GM19328 (cell line): Measurements from ENCODE around the gene LRRC10B.

Experiments
- ATAC-seq: cut with Tn5 transposase; IDR thresholded peaks from one replicate; pipeline ENCODE4 v1.9.1; 2021; ENCODE audit warnings: mild to moderate bottlenecking, moderate library complexity; ENCODE audit not compliant: unreplicated experiment

Gene LRRC10B

DNA sequence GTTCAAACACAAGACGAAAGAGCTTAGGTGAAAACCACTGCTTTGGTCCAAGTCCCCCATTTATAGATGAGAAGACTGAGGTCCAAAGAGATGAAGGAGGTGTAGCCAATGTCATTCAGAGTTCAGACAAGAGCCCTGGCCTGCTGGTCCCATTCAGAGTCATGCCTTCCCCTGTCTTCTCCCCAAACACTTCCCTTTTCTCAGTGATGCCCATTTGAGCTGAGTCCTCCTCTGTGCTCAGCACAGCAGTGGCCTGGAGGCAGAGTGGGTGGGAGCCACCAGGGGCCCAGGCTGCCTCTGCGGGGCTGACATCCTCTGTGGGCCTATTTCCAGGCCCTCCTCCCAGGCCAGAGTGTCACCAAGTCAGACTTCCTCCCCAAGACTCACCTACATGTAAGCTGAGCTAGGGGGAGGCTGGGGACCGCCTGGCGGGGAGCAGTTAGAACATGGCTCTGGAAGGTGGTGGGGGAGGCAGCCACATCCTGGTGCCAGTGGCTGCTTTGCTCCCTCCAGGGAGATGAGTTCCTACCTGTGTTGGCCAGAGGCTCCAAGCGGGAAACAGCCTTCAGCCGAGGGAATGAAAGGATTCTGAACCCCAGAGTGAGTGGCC is 22.4 kb upstream of the LRRC10B start:
- no peak for ATAC-seq

GRCh38 chr11:61486779-61487178 is 21.8 kb upstream of the LRRC10B start:
- ATAC-seq: no peak

DNA sequence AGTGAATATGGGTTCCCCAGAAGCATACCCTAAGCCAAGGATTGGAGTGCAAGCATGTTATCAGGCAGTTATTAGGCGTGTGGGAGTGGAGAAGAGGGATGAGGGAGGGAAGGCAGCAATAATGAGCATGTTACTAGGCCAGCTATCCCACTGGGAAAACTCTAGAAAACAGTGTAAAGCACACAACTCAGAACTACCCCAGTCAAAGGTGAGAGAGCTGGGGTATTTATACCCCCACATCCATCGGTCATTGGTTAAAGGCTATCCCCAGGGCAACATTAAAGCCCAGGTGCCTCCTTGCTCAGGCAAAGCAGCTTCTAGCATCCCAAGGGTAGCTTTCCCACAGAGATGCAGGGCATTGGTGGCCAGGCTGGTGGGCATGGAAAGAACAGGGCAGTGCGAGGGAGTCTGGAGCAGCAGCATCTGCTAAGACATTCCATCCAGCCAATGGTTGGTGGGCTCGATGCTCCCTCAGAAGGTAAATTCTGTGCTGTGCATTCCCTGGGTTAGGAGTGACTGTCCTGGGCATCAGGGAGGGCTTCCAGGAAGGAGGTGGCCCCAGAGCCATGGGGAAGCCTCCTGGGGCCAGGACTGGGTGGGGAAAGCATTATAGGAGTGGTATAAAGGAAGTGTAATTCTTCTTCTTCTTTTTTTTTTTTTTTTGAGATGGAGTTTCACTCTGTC is 21.1 kb upstream of the LRRC10B start:
- ATAC-seq: no peak

- ATAC-seq: no peak
Observed at GRCh38 chr11:61488651-61489291, 19.8 kb upstream of the LRRC10B start.

- no peak for ATAC-seq
Observed at GRCh38 chr11:61489833-61490721, 18.5 kb upstream of the LRRC10B start.

DNA sequence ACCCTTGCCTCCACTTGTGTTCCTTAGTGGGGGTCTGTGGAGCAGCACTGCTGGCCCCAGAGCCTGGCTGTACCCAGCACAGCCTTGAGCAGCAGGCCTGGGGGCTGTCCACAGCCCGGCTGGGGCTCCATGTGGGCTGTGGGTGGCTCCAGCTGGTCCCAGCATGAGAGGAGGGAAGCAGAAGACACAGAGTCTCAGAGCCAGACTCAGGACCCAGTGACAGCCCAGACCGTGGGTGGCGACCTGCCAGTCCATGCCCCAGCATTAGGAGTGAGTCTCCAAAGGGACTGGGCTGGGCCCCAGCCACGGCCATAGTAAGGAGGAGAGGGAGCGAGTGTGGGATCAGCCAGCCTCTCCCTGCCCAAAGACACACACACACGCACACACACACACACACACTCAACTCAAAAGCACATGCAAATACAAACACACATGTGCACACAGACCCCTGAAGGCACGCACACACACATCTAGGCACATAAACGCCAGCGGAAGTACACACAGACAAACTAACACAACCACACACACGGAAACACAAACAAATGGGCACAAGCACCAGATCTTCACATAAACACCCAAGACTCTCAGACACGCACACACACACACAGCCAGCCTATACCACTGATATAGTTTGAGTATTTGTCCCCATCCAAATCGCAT is 16.7 kb upstream of the LRRC10B start:
- ATAC-seq: no peak

DNA sequence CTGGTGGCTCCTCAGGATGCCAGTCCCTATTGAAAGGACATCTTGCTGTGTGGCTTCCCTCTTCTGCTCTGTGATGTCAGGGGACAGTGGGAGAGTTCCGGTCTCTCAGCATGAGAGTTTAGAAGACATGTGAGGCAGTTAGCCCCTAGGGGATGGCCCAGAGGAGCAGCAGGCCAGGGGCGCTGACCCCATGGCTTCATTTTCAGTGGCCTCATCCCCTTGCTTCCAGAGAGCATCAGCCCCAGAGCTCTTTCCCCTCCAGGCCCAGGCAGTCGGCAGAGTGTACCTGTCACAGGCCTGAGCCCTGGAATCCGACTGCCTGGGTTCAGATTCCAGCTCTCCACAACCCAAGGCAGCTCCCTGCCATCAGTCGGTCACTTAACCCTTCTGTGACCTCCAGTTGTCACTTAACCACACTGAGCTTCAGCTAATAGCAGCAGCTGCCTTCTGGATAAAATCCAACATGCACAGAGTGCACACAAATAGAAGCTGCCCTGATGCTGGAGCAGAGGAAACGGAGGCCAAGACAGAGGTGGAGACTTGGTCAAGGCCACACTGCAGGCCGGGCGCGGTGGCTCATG is 14.1 kb upstream of the LRRC10B start:
- ATAC-seq: no peak

DNA sequence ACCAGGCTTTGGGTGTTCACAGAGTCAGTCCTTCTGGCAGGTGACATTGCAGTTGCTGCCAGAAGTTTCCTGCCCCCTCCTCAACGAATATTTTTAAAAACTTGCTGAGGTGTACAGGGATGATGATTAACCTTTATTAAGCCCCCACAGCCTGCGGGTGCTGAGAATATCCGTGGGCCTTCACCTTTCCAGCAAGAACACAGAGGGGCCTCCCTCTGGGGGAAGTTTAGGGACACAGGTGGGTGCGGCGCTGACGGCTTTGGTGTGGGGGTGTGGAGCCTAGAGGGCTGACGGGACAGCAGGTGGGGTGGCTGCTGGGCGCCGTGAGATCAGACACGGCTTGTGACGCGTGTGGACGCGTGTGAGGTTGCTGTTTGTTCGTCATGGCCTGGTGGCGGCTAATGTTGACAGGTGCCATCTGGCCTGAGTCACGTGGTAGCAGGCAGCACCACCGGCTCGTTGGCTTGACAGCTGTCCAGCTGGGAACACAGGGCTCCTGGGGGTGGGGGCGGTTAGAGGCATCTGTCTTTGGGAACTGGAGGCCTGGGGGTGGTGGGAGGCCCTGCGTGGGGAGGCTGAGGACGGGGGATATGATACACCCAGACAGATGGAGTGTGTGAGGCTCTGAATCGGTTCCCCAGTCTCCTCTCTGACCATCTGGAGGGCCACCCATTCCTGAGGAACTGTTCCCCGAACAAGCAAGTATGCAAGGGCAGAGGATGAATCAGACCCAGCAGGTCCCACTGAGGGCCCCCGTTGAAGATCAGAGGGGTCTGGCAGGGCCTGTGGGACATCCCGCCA is 12.5 kb upstream of the LRRC10B start:
- no peak for ATAC-seq

DNA sequence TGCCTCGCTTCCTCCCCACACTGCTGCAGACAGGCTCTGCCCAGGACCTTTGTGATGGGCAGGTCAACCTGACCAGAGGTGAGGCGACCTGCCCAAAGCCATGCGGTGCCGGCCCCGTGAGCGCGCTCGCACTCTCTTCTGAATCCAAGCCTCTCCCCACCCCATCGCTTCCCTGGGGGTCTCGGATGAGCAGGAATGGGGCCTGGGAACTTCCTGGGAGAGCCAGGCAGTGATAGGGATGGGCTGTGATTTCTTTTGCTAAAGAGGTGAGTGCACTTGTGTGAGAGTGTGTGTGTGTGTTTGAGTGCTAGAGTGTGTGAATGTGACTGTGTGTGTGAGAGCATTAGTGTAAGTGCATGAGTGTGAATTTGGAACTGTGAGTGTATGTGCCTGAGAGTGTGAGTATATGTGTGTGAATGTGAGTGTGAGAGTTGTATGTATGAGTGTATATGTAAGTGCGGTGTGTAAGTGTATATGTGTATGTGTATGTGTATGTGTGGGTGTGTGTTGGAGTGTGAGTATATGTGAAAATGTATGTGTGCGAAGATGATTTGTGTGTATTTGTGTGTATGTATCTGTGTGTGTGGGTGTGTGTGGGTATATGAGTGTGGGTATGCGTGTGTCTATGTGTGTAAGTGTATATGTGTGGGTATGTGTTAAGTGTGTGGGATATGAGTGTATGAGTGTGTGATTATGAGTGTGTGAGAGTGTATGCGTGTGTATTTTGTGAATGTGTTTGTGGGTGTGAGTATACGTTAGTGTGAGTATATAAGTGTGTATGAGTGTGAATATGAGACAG is 11.7 kb upstream of the LRRC10B start:
- ATAC-seq: no peak

DNA sequence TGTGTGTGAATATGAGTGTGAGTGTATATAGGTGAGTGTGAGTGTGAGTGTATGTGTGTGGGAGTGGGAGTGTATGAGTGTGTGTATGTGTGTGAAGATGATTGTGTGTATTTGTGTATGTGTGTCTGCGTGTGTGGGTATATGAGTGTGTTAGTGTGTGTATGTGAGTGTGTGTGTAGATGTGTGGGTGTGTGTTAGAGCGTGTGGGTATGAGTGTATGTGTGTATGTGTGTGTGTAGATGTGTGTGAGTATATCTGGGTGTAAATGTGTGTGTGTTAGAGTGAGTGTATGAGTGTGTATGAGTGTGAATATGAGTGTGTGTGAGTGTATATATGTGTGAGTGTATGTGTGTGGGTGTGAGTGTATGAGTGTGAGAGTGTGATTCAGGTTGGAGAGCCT is 11.1 kb upstream of the LRRC10B start:
- no peak for ATAC-seq

GRCh38 chr11:61497876-61498275 is 10.7 kb upstream of the LRRC10B start:
- no peak for ATAC-seq

DNA sequence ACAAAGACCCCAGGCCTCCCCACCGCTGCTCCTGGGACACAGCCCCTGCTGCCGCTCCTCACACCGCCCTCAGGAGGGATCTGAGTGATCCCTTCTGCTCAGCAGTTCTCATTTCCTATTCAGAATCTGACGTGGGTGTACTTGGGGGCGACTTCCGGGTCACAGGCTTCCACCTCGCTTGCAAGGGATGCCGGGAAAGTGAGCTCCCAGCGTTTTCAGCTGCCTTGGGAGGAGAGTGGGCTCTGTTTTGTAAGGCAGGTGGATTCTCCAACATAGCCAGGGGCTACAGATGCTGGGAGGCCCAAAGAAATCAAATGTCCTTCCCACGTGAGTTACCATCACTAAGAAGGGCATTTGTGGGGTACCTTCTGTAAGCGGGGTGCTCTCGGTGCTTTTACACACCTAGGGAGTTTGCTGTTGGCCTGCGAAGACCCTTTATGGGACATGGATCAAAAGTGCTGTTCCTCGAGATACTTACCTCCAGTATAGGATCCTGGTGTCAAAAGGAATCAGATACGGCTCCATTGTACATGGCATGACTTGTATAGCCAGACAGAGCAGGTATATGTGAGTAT is 9.7 kb upstream of the LRRC10B start:
- ATAC-seq: no peak

GRCh38 chr11:61499816-61500491 is 8.6 kb upstream of the LRRC10B start:
- ATAC-seq: no peak

GRCh38 chr11:61502522-61502921 is 6.0 kb upstream of the LRRC10B start:
- no peak for ATAC-seq

- no peak for ATAC-seq
Observed at GRCh38 chr11:61503135-61503770, 5.3 kb upstream of the LRRC10B start.

DNA sequence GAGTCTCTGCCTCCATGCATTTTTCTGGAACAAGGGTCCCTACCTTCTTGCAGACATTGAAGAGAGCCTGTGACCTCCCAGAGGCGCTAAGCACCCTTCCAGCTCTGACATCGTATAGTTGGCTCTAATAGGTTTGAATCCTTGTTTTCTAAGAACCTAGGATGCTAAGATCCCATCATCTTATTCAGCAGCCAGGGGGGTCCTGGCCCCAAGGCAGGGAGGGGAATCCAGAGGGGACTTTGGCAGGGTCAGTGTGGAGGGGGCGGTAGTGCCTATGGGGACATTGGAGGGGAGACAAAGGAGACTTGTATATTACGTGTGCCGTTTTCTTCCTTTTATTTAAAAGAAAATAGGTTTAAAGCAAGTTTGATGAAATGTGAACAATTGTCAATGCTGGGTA is 3.4 kb upstream of the LRRC10B start:
- ATAC-seq: no peak

DNA sequence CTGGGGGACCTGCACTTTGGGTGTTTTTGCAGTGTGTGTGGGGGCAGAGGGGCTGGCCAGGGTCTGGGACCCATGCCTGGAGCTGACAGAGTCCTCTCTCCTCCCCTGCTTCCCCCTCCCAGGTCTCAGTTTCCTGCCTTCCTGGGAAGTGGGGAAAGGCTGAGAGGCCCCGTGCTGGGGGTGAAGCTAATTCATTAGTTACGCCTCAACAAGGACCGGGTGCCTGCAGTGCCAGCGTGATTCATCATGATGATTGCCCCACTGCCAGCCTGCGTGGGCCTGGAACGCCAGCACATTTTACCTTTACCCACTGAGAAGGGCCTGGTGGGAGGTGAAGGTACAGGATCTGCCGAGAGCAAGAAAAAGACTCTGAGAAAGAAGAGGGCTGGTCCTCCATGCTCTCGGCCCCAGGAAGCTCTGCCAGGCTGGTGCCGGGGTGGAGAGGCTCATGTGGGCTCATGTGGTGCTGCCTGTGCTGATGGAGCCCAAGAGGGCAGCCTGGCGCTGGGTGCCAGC is 2.9 kb upstream of the LRRC10B start:
- ATAC-seq: no peak
